H1 (cell line): ENCODE results near the gene SHROOM2. TPM values are rescaled to one million over a fixed set of nuclear protein-coding genes. Genes with fewer than 3 reads are reported as not detected.

Experiments used
- EP300 ChIP-seq, 2 experiments: IDR thresholded peaks; 1 replicate in 1 of 2; 2 replicates in 1 of 2; pipeline ENCODE4 v1.6.1; 2011 to 2012; ENCODE audit warnings: low read depth in 2 of 2, low read length in 2 of 2, mild to moderate bottlenecking in 2 of 2, borderline replicate concordance in 1 of 2, inconsistent platforms in 1 of 2, moderate library complexity in 1 of 2
- GTF2F1 ChIP-seq: IDR thresholded peaks from 2 replicates; pipeline ENCODE4 v1.6.1; 2012; ENCODE audit warnings: low read depth, low read length, improper control_type of control experiment, borderline replicate concordance
- POLR2AphosphoS5 ChIP-seq: IDR thresholded peaks from 2 replicates; pipeline ENCODE4 v1.6.1; 2011; ENCODE audit warnings: low read depth, low read length
- SP2 ChIP-seq: IDR thresholded peaks from 2 replicates; pipeline ENCODE4 v1.6.1; 2012; ENCODE audit warnings: mild to moderate bottlenecking, low read length, inconsistent platforms
- polyA plus RNA-seq, 7 experiments: library from polyadenylated mRNA; depleted of rRNA in 3 of 7; stranded (reverse) in 5 of 7; unstranded in 2 of 7; fragments of >200 nt in 5 of 7; fragments of 200-250 nt in 2 of 7; gene quantifications; 1 replicate in 5 of 7; 2 replicates in 1 of 7; 4 replicates in 1 of 7; pipeline versions ENCODE4 v1.2.1 to v1.2.3, GENCODE V29; 2011 to 2013; ENCODE audit warnings: missing spikeins in 2 of 7, mixed read lengths in 2 of 7
- total RNA-seq: library from RNA; stranded (reverse); fragmentation: NEBNext Ultra II Directional; extraction: Animal tissue kit (Norgen Biotek cat#: 25700); gene quantifications from 2 replicates; pipeline ENCODE4 v1.2.1, GENCODE V29; 2021
- TF ChIP-seq, protein P1 (sequence below): IDR thresholded peaks from 2 replicates; pipeline ENCODE4 v1.6.1; 2011; ENCODE audit warnings: low read length, improper control_type of control experiment

Gene SHROOM2
- total and polyA plus RNA-seq, 2 of the 8 experiments (the other 6 are each of a cell fraction or from before 2014, with no cell fraction given): 3.4 to 14.2 TPM

DNA sequence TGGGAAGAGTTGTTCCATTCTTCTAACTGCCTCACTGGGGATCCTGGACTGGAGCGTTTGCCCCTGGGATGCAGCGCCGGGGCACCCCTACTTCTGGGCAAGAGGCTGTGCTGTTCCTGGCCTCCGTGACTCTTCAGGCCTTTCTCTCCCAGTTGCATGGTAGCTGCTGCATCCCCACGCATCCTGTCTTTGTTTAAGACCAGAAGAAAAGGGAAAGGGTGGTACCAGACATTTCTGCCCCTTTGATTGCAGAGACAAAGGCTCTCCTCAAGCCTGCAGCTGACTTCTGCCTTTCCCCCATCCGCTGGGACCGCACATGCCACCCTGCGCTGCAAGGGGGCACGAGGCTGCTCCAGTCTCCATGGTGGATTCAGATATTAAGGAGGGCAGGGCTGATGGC lies 70.4 kb downstream of the SHROOM2 start (continued):
- TF ChIP-seq, protein P1, sequence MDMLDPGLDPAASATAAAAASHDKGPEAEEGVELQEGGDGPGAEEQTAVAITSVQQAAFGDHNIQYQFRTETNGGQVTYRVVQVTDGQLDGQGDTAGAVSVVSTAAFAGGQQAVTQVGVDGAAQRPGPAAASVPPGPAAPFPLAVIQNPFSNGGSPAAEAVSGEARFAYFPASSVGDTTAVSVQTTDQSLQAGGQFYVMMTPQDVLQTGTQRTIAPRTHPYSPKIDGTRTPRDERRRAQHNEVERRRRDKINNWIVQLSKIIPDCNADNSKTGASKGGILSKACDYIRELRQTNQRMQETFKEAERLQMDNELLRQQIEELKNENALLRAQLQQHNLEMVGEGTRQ: no peak
- no peak for TF ChIP-seq SP2
- no peak for TF ChIP-seq EP300 (IDR thresholded peaks at IDR 0.05; ENCODE audit: borderline replicate concordance in 1 of 2, low read depth in 2 of 2, low read length in 2 of 2)
- no peak for TF ChIP-seq GTF2F1
- no peak for TF ChIP-seq POLR2AphosphoS5
